PC-9 (cell line): ENCODE measurements around the gene SLC37A2. TPM values are rescaled to one million over a fixed set of nuclear protein-coding genes. Genes with fewer than 3 reads are reported as not detected.

Source experiments
- BruUV-seq: library from RNA; stranded (reverse); fragments of 400-500 nt; replicated peaks from 2 replicates; lab custom pipeline; 2021; lab: Mats Ljungman, UMichigan
- CTCF ChIA-PET: fragments of 300-600 bp; sonication (Branson Sonifier 250); formaldehyde crosslinking; loops from one replicate; lab custom pipeline; 2022; ENCODE audit warnings: antibody characterized with exemption; lab: Charles Lee
- POLR2A ChIA-PET: fragments of 300-600 bp; sonication (Branson Sonifier 250); formaldehyde crosslinking; loops from one replicate; lab custom pipeline; 2022; ENCODE audit warnings: antibody characterized with exemption; ENCODE audit not compliant: unreplicated experiment; lab: Charles Lee
- DNase-seq, 2 experiments: peaks; one replicate each; pipeline versions ENCODE4 v3.0.0 to v3.0.0-alpha.2; 2015 to 2022; ENCODE audit warnings: mixed read lengths in 1 of 2
- H2AFZ ChIP-seq: fragments of 200-600 bp; sonication (generic); 2 replicates; pipeline ENCODE4 v1.8.1; 2017; ENCODE audit warnings: antibody characterized with exemption
- H3F3A ChIP-seq: fragments of 200-600 bp; sonication (generic); 2 replicates; pipeline ENCODE4 v1.8.1; 2017; ENCODE audit warnings: antibody characterized with exemption, mild to moderate bottlenecking, low read depth; ENCODE audit not compliant: insufficient read depth
- H3K27ac ChIP-seq: fragments of 200-600 bp; sonication (generic); 2 replicates; pipeline ENCODE4 v1.6.1; 2016; ENCODE audit warnings: mixed run types
- H3K27me3 ChIP-seq: fragments of 200-600 bp; sonication (generic); 2 replicates; pipeline ENCODE4 v1.6.1; 2016; ENCODE audit warnings: low read depth, mixed run types; ENCODE audit not compliant: insufficient read depth
- H3K36me3 ChIP-seq: fragments of 200-600 bp; sonication (generic); 2 replicates; pipeline ENCODE4 v1.6.1; 2016; ENCODE audit warnings: low read depth, mixed run types
- H3K4me1 ChIP-seq: fragments of 200-600 bp; sonication (generic); replicated peaks from 2 replicates; pipeline ENCODE4 v1.6.1; 2016; ENCODE audit warnings: mixed run types; ENCODE audit not compliant: insufficient read depth
- H3K4me2 ChIP-seq: fragments of 200-600 bp; sonication (generic); 2 replicates; pipeline ENCODE4 v1.6.1; 2017; ENCODE audit warnings: mixed run types
- H3K4me3 ChIP-seq: fragments of 200-600 bp; sonication (generic); 2 replicates; pipeline ENCODE4 v1.6.1; 2016; ENCODE audit warnings: mixed run types
- H3K79me2 ChIP-seq: fragments of 200-600 bp; sonication (generic); 2 replicates; pipeline ENCODE4 v1.6.1; 2017; ENCODE audit warnings: low read depth, mixed run types
- H3K9me2 ChIP-seq: fragments of 200-600 bp; sonication (generic); 2 replicates; pipeline ENCODE4 v1.8.1; 2017; ENCODE audit warnings: mild to moderate bottlenecking; ENCODE audit not compliant: insufficient read depth
- H3K9me3 ChIP-seq: fragments of 200-600 bp; sonication (generic); 2 replicates; pipeline ENCODE4 v1.8.1; 2016; ENCODE audit warnings: low read depth; ENCODE audit not compliant: insufficient read depth
- H4K20me1 ChIP-seq: fragments of 200-600 bp; sonication (generic); 2 replicates; pipeline ENCODE4 v1.8.1; 2017; ENCODE audit not compliant: insufficient read depth
- CTCF ChIP-seq: fragments of 200-600 bp; sonication (generic); conservative IDR thresholded peaks from 2 replicates; pipeline ENCODE4 v1.6.1; 2017; ENCODE audit warnings: mixed run types, antibody characterized with exemption, mild to moderate bottlenecking, moderate library complexity
- EZH2 ChIP-seq: fragments of 200-600 bp; sonication (generic); IDR thresholded peaks from 2 replicates; pipeline ENCODE4 v1.8.0; 2017; ENCODE audit warnings: antibody characterized with exemption, low read depth
- intact Hi-C: fragments of 100-400 bp; cut with micrococcal nuclease; formaldehyde crosslinking; loops from one replicate; pipeline ENCODE4 v1.10.0; 2022; ENCODE audit not compliant: unreplicated experiment
- total RNA-seq: library from RNA; stranded (reverse); gene quantifications from 2 replicates; pipeline ENCODE4 v1.2.3, GENCODE V29; 2021

Gene SLC37A2
- total RNA-seq, 1 experiment from 2014 or later, result 24.0 TPM

GRCh38 chr11:125091877-125092664, 29.0 kb downstream of the SLC37A2 start:
- intact Hi-C loops, result loop anchor here (1.0 to 2.0 kb wide), 3 partner anchors 19 to 313 kb away; partner anchors contain the start of gene TMEM218
- Histone ChIP-seq H3F3A (peaks cover 18% of the 10 kb centered on the region), H3K79me2 (no peaks in the 10 kb centered on the region), H3K27me3 (no peaks in the 10 kb centered on the region), H3K27ac (peak overlapping the region; percentile 70), H3K4me3 (no peak overlapping the region; the same call in 1 of the 2 replicates), H3K9me3 (no peaks in the 10 kb centered on the region), H2AFZ (no peak overlapping the region; the same call in 1 of the 2 replicates), H3K4me1 (peaks cover 25% of the 10 kb centered on the region), H3K4me2 (peak overlapping the region; percentile 56), H3K36me3 (no peaks in the 10 kb centered on the region), H3K9me2 (no peaks in the 10 kb centered on the region), H4K20me1 (no peaks in the 10 kb centered on the region)
- CTCF ChIA-PET, result interaction anchor here (1.2 kb wide), 1 partner anchor 32 kb away, joined by 3 read pairs; no protein-coding TSS in a partner anchor
- TF ChIP-seq EZH2 (no peak), CTCF (no peak)
- DNase-seq, result no peak
- no TSS peak for BruUV-seq
- POLR2A ChIA-PET, result interaction anchor here (0.7 kb wide), 1 partner anchor 14 kb away, joined by 3 read pairs; no protein-coding TSS in a partner anchor

DNA sequence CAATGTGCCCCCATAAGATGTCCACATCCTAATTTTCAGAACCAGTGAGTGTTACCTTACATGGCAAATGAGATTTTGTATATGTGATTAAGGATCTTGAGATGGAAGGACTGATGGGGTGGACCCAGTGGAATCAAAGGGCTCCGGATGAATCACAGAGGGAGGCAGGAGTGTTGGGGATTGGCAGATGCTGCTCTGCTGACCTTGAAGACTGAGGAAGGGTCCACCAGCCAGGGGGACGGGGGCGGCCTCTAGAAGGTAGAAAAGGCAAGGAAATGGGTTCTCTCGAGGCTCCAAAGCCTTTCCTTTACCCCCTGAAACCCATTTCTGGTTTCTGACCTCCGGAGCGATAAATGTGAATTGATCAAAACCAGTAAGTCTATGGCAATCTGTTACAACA, 29.6 kb downstream of the SLC37A2 start:
- Histone ChIP-seq H3K36me3 (no peaks in the 10 kb centered on the region), H3K27ac (peak overlapping the region; percentile 70; the same call in 1 of the 2 replicates), H3K27me3 (no peaks in the 10 kb centered on the region), H3F3A (peaks cover 18% of the 10 kb centered on the region), H3K4me3 (no peak overlapping the region), H3K9me3 (no peaks in the 10 kb centered on the region), H3K9me2 (no peaks in the 10 kb centered on the region), H4K20me1 (no peaks in the 10 kb centered on the region), H3K4me1 (peaks cover 21% of the 10 kb centered on the region), H3K79me2 (no peaks in the 10 kb centered on the region), H2AFZ (no peak overlapping the region), H3K4me2 (peak overlapping the region; percentile 56; the same call in 1 of the 2 replicates)
- no peak for TF ChIP-seq EZH2
- no peak for TF ChIP-seq CTCF
- no TSS peak for BruUV-seq
- DNase-seq, result no peak
- intact Hi-C loops, result no loop called here
- ChIA-PET CTCF (interaction anchor here (0.6 kb wide), 1 partner anchor 81 kb away, joined by 4 read pairs; no protein-coding TSS in a partner anchor), POLR2A (interaction anchor here (0.7 kb wide), 1 partner anchor 14 kb away, joined by 3 read pairs; no protein-coding TSS in a partner anchor)

GRCh38 chr11:125093502-125093901, 30.4 kb downstream of the SLC37A2 start:
- no peaks in the 10 kb centered on the region for H3K27me3 ChIP-seq
- DNase-seq, result no peak
- no peak overlapping the region for H2AFZ ChIP-seq
- no peaks in the 10 kb centered on the region; the same call in 1 of the 2 replicates for H3K36me3 ChIP-seq
- H3K4me1 ChIP-seq, result peaks cover 21% of the 10 kb centered on the region
- CTCF ChIA-PET, result no interaction called here
- H3K9me2 ChIP-seq, result no peaks in the 10 kb centered on the region
- no peak for TF ChIP-seq EZH2
- TF ChIP-seq CTCF, result no peak
- no peak overlapping the region for H3K4me3 ChIP-seq
- POLR2A ChIA-PET, result no interaction called here
- no peaks in the 10 kb centered on the region for H4K20me1 ChIP-seq
- no peak overlapping the region for H3K4me2 ChIP-seq
- H3K79me2 ChIP-seq, result no peaks in the 10 kb centered on the region
- H3K9me3 ChIP-seq, result no peaks in the 10 kb centered on the region
- intact Hi-C loops, result no loop called here
- H3K27ac ChIP-seq, result no peak overlapping the region
- peaks cover 18% of the 10 kb centered on the region for H3F3A ChIP-seq
- no TSS peak for BruUV-seq
